GM18867 (cell line): Measurements from ENCODE around the gene DNAJB14.

Experiments
- ATAC-seq: cut with Tn5 transposase; IDR thresholded peaks from one replicate; pipeline ENCODE4 v1.9.1; 2021; ENCODE audit warnings: mild to moderate bottlenecking, moderate library complexity; ENCODE audit not compliant: unreplicated experiment

The DNAJB14 gene

DNA sequence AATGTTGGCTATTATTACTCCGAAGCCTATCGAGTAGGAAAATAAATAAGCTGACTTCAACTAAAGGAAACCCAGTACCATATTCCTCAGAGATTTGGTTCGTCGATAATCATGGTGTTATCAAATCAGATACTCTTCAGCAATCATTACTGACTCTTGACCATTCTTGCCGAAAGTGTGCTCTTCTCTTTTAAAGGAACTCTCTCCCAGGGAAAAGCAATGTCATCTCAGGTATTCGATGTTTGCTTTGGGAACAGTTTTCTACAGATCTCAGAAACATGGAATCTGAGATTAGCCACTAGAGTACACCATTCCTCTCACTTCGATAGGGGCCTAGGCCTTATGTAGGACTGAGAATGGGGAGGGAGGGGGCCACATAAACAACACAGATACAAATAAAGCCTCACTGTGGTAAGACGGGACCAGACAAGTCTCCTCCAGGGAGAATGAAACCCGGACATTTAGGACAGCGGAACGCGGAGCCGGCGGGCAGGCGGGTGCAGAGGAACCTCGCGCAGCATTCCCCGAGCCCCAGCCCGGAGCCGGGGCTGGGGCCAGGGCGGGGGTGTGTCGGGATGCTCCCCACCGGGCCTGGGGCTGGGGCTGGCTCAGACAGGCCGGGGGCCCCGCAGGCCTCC is 581 bp downstream of the DNAJB14 start:
- ATAC-seq: peak; percentile 1

DNA sequence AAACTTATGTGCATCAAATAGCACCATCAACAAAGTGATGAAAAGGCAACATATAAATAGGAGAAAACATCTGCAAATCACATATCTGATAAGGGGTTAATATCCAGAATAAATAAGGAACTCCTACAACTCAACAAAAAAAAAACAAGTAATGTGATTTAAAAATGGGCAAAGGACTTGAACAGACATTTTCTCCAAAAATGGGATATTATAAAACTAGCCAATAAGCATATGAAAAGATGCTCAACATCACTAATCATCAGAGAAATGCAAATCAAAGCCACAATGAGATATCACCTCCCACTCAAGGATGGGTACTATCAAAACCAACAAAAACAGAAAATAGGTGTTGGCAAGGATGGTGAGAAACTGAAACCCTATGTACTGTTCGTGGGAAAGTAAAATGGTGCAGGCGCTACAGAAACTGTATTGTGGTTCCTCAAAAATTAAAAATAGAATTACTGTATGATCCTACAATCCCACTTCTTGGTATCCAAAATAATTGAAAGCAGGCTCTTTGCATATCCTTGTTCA is 2.4 kb downstream of the DNAJB14 start:
- ATAC-seq: no peak

DNA sequence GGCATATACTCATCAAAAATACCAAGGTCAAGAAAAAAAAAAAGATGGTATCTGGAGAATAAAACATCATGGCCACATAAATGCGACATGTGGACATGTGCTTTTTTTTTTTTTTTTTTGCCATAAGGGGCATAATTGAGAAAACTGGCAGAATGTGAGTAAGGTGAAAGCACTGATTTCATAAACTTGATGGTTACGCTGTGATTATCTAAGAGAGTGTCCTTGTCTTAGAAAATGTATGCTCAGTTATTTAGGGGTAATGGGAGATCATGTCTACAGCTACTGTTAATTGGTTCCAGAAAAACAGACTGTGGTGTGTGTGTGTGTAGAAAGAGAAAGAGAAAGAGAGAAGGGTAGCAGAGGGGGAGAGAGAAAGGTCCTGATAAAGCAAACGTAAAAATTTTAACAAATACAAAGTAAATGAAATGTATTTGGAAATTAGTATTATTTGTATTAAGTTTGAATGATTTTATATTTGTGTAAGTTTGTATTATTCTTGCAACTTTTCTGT is 8.1 kb downstream of the DNAJB14 start:
- no peak for ATAC-seq

DNA sequence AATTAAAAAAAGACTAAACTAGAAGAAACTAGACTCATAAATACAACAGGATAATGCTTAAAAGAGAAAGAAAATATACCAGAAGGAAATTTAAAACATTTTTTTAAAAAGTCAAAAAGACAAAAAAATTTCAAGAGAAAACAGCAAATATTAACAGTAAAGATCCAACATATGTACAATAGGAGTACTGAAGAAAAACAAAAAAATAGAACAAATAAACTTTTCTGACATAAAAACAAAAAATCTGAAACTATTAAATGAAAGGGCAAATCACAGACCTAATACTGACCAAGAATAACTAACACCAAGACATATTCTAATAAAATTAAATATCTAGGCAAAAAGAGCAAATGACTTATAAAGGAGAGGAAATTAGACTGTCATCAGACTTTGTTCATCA is 11.5 kb downstream of the DNAJB14 start:
- no peak for ATAC-seq

DNA sequence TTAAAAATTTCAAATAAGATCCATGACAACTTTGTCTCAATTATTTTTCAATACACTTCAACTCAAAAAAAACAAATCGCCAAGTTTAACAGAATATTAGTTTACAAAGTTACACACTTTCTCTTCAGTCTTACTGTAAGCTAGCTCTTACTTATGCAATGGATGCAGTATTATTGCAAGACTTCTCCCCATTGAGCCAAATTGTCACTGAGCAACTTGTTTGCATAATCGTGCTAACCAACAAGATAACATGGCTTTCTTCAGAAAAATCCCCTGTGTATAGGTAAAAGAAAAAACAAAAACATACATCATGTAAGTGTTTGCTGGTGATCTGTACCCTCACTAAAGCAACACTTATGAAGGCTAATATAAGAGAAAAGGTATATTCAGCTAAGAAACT is 18.9 kb downstream of the DNAJB14 start:
- ATAC-seq: no peak

DNA sequence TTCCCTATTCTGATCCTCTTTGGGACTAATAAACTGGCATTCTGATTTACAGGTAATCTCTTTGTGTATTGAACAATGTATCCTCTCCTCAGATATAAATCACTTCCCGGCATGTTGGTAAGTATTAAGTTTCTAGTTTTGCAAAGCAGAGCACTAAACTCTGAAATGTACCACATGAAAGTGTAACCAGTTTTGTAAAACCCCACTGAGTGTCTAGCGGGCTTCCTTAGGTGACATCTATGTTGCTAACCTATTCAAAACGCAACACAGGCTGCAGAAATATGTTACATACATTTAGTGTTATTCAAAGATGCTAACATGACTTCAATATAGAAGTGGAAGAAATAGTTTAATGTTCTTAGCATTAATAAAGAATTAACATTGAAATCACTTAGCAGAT is 25.2 kb downstream of the DNAJB14 start:
- no peak for ATAC-seq

DNA sequence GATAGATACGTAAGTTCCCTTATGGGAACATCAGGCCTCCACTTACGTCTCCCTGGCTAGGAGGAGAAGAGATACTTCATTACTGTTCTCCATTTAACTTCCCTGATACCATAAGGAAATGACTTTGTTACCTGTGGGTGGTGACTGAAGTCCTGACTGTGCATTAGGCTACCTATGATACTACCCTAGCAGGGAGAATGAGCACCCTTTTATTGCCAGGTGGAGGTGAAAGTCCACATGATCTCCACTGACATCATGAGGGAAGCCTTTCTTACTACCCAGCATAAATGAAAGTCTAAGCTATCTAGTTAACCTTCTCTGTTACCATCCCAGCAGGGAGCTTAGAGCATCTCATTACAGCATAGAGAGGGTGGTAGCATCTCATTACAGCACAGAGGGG is 27.8 kb downstream of the DNAJB14 start:
- no peak for ATAC-seq

DNA sequence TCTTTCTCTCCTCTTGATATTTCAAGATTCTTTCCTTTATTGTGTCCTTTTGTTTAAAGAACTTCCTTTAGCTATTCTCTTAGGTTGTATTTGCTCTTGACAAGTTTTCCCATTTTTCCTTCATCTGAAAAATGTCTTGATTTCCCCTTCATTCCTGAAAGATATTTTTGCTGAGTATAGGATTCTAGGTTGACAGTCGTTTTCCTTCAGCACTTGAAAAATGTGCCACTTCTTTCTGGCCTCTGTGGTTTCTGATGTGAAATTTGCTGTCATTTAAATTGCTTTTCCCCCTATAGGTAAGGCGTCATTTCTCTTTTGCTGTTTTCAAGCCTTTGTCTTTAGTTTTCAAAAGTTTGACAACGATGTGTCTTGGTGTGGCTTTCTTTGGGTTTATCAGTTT is 28.8 kb downstream of the DNAJB14 start:
- no peak for ATAC-seq

DNA sequence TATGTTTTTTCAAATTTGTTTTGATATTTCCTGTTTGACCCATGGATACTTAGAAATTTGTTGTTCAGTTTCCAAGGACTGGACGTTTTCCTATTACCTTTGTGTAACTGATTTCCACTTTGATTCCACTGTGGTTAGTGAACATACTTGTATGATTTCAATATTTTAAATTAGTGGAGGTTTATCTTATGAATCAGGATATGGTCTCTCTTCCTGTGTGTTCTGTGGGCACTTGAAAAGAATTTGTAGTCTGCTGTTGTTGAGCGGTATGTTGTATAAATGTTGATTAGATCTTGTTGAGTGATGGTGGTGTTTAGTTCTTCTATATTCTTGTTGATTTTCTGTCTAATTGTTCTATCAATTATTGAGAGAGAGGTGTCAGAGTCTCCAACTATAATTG is 31.0 kb downstream of the DNAJB14 start:
- no peak for ATAC-seq

DNA sequence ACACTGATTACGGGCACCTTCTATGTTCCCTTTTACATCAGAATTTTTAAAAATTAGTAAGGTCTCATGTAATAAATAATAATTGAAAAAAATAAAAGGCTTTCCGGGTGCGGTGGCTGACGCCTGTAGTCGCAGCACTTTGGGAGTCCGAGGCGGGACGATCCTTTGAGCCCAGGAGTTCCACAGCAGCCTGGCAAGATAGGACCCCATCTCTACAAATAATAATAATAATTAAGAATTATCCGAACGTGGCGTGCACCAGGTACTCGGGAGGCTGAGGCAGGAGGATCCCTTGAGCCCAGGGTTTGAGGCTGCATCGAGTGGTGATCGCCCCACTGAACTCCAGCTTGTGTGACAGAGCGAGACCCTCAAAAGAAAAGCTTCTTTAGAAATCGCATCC is 51.4 kb downstream of the DNAJB14 start:
- ATAC-seq: no peak

DNA sequence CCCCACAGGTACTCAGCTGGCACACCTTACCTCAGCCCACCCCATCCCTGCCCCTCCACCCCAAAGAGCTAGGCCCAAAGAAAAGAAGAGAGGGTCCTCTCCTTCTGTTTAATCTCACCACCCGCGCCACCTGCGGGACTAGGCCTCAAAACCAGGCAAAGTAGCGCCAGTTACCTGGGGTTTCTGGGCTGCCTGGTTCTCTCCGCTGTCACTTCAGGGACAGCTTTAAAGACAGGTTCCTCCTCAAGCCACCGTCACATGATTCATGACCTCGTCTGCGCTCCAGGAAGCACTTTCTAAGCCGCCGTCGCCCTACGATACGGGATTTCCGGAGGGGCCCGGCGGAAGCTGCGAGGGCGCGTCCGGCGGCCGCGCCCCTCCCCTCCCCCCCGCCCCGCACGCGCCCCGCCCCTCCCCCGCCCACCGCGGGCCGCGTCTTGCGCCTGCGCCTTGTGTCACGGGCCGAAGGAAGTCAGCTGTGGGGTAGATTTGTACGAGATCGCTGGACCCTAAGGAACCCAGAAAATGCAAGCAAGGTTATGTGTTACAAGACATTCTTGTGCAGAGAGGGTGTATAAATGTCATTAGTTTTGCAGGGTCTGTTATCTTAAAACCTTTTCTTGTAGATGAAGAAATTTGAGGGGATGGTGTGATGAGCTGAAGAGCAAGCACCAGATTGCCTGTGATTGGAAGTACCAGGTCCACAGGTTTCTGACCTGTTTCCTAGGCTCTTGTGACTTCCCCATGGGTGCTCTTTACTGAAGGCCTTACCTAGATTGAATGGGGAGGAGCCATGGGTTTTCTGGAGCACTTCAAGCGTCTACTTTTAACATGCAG is 52.0 kb downstream of the DNAJB14 start, which contains the start of gene LAMTOR3:
LAMTOR3 (minus strand) TSS at position 267 of the 837 bp plus-strand sequence. CDS start 464 bp downstream, outside the sequence.
- ATAC-seq: peak; percentile 99

DNA sequence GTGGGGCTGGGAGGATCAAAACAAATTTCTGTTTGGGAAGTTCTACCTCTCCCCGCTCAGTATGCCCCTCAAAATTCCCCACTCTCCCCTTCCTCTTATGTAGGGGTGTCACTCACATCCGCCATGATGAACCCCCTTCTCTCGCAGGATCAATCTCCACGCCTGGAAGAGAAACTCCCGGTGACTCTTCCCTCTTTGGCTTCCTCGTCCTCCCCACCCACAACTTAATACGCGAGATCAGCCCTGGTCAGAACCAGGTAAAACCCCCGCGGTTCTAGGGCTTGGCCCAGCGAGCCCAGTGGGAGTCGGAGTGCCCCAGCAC is 52.6 kb downstream of the DNAJB14 start:
- no peak for ATAC-seq

DNA sequence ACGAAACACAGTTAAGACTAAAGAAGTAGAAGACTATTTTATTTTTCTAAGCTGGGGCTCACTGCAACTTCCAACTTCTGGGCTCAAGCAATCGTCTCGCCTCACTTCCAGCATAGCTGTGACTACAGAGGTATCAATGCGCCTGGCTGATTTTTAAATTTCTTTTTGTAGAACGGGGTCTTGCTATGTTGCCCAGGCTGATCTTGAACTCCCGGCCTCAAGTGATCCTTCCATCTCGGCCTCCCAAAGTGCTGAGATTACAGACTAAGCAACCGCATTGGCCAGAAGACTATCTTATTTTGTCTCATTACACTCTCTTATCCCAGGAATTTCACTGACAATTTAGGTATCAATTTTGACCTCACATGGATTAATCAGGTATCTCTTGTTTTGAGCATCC is 53.4 kb downstream of the DNAJB14 start:
- no peak for ATAC-seq

DNA sequence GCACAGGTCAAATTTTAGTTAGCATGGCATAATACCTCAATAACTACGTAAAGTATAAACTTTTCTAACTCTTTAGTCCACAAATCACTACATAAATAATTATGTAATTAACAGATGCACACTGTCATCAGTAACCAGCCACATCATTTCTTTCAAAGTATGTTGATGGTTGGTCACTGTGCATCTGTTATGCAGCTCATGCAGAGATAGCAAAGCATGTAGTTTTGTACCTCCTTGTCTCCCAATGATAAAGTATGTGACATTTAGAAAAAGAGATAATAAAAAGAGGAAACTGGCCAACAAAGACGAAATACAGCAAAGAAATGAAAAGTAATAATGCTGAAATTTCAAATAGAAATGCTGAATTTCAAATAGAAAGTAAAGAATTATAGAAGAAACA is 55.1 kb downstream of the DNAJB14 start:
- no peak for ATAC-seq

DNA sequence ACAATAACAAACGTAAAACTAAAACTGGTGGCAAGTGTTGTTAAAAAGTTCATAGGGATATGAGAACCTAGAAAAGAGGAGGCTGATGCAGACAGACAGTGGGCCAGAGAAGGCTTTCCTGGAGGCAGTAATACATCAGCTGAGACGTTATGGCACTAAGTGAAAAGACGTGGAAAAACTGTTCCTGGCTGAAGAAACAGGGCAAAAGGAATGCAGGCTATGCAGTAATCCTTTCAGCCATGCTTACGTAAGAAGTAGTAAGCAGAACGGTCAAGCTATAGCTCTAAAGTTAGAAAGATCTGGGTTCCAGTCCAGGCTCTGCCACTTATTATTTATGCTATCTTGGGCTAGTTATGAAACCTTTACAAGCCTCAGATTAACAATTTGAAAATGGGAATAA is 58.6 kb downstream of the DNAJB14 start:
- ATAC-seq: no peak

DNA sequence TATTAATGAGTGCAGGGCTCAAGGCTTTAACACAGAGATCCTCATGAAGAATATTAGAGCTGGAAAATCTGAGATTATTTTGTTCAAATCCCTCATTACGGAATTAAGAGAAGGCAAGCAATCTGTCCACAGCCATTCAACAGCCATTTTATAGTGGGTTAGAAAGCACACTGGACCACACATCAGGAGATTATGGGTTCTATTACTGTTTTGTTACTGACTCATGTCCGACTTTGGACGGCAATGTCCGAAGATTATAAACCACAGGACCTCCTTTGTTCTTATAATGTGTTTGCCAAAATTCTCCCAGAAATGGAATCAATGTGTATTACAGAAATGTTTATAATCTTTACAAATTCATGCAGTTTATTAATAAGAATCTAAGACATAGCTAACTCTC is 60.3 kb downstream of the DNAJB14 start:
- no peak for ATAC-seq

DNA sequence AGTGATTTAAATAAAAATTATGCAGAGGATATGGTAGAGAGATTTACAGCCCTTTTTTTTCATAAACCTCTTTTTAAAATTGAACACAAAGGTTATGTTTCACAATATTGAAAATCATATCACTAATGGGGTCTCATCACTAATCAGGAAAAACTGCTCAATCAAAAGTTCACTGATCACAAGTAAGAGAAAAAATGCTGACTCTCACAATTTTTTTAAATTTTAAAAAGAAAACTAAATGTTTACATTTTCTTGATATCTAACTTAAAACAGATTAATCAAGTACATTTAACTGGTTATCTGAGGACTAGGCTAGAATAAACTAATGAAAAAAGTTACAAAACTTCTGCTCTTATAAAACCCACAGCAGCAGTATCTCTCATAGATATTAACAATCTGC is 60.7 kb downstream of the DNAJB14 start:
- ATAC-seq: no peak

DNA sequence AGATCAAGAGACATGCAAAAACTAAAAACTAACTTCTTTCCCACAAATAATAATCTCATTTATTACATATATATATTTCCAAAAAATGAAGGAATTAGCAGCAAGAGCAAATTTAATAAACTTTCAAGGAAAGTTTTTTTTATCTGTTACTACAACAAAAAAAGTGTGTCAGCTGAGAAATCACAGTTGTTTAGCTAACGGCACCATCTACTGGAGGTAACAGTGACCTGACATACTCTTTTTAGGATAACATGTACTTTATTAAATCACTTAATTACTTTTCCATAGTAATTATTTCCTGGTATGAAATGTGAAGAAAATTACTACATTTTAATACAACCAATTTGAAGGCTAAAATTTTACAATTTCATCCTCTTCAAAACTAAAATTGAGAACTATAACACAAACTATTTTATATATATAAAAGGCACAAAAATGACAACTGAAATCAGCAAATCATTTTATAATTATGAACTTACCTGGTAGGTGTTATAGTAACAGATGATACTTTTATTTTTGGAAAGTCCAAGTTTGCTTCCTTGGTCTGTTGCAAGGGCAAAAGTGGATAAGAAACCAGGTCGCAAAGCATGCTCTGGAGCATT is 61.3 kb downstream of the DNAJB14 start:
- ATAC-seq: no peak

DNA sequence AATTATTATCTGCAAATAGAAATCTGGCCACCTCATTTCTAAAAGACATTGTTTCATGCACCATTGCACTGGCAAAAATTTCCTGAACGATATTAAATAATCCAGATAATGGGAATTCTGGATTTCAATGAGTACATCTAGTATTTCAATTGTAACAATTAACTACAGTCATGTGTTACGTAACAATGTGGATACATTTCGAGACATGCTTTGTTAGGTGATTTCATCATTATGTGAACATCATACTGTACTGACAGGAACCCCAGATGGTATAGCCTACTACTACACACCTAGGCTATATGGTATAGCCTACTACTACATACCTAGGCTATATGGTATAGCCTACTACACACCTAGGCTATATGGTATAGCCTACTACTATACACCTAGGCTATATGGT is 67.0 kb downstream of the DNAJB14 start:
- ATAC-seq: no peak

DNA sequence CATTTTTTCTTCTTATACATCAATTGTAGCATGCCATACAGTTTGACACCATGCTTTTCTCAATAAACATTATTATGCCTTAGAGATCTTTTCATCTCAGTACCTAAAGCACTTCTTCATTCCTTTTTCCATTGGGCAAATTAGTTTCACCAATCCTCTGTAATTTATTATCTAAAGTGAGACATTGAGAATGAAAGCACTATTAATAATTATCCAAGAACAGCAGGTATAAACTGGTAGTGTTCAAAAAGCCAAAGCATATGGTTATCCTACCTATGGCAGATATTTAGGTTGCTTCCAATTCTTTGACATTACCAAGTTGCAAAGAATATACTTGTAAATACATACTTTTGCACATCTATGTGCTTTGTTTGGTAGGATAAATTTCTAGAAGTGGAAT is 67.8 kb downstream of the DNAJB14 start:
- no peak for ATAC-seq

DNA sequence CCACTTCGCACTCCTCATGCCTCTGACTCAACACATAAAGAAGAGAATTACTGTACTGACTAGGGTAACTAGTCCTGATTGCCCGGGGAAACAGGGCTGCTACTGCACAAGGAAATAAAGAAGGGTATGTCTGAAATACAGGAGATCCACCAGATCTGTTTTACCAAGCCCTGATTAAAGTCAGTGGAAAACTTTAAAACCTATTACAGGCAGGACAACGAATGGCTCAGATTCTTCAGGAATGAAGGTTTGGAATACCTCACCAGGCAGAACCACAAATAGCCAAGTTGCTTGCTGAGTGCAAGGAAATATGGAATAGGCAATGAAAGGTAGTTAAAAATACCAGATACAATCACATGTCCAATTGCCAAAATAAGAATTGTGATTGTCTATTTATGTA is 69.5 kb downstream of the DNAJB14 start:
- no peak for ATAC-seq

DNA sequence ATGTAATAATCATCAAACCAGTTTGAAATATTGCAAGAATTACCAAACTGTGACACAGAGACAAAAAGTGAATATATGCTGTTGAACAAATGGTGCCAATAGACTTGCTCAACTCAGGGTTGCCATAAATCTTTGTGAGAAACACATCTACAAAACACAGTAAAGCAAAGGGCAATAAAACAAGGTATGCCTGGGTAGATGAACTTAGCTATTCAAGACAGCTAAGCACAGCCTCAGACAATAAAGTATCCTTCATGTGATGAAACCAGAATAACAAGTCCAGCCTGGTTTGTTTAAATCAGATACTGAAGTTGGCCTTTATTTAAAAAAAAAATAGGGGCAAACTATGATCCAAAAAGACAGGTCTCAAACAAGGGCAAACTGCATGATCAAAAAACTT is 71.3 kb downstream of the DNAJB14 start:
- ATAC-seq: no peak
